Lung (tissue), 12 donors: Measurements from ENCODE around the gene TMEM184B. TPM values are rescaled to one million over a fixed set of nuclear protein-coding genes. Genes with fewer than 3 reads are reported as not detected.

Experiments
- ATAC-seq: fragments of 200-7000 bp; cut with Tn5 transposase; one replicate; pipeline ENCODE4 v1.9.1; 2020; ENCODE audit warnings: moderate number of reproducible peaks; ENCODE audit not compliant: insufficient read depth, low FRiP score
- DNase-seq, 3 donors: peaks; one replicate each; pipeline ENCODE4 v3.0.0-alpha.2; 2013 to 2017
- H3K27ac ChIP-seq, 2 donors: one replicate each; pipeline ENCODE4 v1.5.1; 2013; ENCODE audit warnings: mild to moderate bottlenecking in 2 of 2, moderate library complexity in 2 of 2, control low read depth in 1 of 2, inconsistent platforms in 1 of 2, low read depth in 1 of 2, low read length in 1 of 2
- H3K27me3 ChIP-seq, 3 donors: one replicate each; pipeline ENCODE4 v1.5.1; 2013; ENCODE audit warnings: low read length in 2 of 3; ENCODE audit not compliant: control insufficient read depth in 3 of 3, insufficient read depth in 3 of 3
- H3K36me3 ChIP-seq, 4 donors: one replicate each; pipeline ENCODE4 v1.5.1; 2013; ENCODE audit warnings: low read length in 4 of 4, mild to moderate bottlenecking in 1 of 4, moderate library complexity in 1 of 4; ENCODE audit not compliant: control insufficient read depth in 4 of 4, insufficient read depth in 4 of 4
- H3K4me1 ChIP-seq, 5 donors: one replicate each; pipeline ENCODE4 v1.5.1; 2013; ENCODE audit warnings: low read length in 5 of 5, mild to moderate bottlenecking in 2 of 5, moderate library complexity in 1 of 5; ENCODE audit not compliant: control insufficient read depth in 5 of 5, insufficient read depth in 5 of 5
- H3K4me3 ChIP-seq: one replicate; pipeline ENCODE4 v1.5.1; 2013; ENCODE audit warnings: mild to moderate bottlenecking, control low read depth, moderate library complexity
- H3K9ac ChIP-seq, 2 donors: one replicate each; pipeline ENCODE4 v1.5.1; 2013; ENCODE audit warnings: low read length in 2 of 2, control low read depth in 1 of 2; ENCODE audit not compliant: insufficient read depth in 1 of 2
- H3K9me3 ChIP-seq, 4 donors: one replicate each; pipeline ENCODE4 v1.5.1; 2013; ENCODE audit warnings: low read length in 3 of 4, mild to moderate bottlenecking in 1 of 4, moderate library complexity in 1 of 4; ENCODE audit not compliant: control insufficient read depth in 4 of 4, insufficient read depth in 3 of 4
- WGBS, 2 donors: extraction: QIAGEN DNeasy Blood & Tissue Kit; methylation state at CpG; one replicate each; pipeline ENCODE4 v1.1.7; 2013; 5-methylcytosine and 5-hydroxymethylcytosine counted together
- polyA plus RNA-seq, 2 donors: library from polyadenylated mRNA; stranded (reverse); fragments of 200-250 nt; gene quantifications; one replicate each; pipeline ENCODE4 v1.2.1, GENCODE V29; 2013
- total RNA-seq, 2 donors: library from RNA; depleted of rRNA in 1 of 2; stranded (reverse); fragments of >200 nt in 1 of 2; gene quantifications; one replicate each; pipeline ENCODE4 v1.2.1, GENCODE V29; 2014 to 2021
- TF ChIP-seq, protein P1 (sequence below): IDR thresholded peaks from 2 replicates; pipeline ENCODE4 v1.5.1; 2012; ENCODE audit warnings: mild to moderate bottlenecking; ENCODE audit errors: control extremely low read depth, extremely low read depth
- donor health status: control.
- donor health status: control.
- donor health status: Bipolar disorder and iron deficiency.
- donor health status: healthy.
- donor health status: DM: yes; HTN: yes; CAD: no.

TMEM184B gene
- total and polyA plus RNA-seq, 4 donors, result 26.3 to 82.4 (median 39.9) TPM

DNA sequence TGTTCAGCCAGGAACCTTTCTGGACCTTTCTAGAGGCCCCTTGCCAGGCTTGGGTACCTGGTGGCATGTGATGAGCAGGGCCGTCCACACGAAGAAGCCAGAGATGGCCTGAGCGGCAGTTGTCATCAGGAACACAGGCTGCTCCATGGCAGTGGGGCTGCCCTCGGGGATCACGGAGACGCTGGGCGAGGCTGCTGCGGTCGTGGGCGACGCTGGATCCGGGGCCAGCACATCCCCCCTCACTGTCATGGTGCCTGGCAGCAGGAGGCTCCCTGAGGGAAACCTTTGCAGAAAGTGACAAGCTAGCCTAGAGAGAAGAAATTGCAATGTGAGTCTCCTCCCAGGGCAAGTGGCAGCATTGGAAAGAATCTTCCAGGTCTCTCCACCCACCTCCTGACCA, 25.1 kb downstream of the TMEM184B start:
- peaks cover 4 to 26% (median 11%) of the 10 kb centered on the region in 5 donors for H3K4me1 ChIP-seq
- DNase-seq (no peak), ATAC-seq (no peak)
- 96% methylated on average over 12 of the region's 12 CpGs for WGBS, 2 donors
- no peak overlapping the region for H3K27ac ChIP-seq
- no peaks in the 10 kb centered on the region for H3K27me3 ChIP-seq
- H3K36me3 ChIP-seq, result peaks cover 0 to 46% (median 5%) of the 10 kb centered on the region in 4 donors
- no peaks in the 10 kb centered on the region for H3K9me3 ChIP-seq
- no peak overlapping the region for H3K4me3 ChIP-seq
- TF ChIP-seq, protein P1, sequence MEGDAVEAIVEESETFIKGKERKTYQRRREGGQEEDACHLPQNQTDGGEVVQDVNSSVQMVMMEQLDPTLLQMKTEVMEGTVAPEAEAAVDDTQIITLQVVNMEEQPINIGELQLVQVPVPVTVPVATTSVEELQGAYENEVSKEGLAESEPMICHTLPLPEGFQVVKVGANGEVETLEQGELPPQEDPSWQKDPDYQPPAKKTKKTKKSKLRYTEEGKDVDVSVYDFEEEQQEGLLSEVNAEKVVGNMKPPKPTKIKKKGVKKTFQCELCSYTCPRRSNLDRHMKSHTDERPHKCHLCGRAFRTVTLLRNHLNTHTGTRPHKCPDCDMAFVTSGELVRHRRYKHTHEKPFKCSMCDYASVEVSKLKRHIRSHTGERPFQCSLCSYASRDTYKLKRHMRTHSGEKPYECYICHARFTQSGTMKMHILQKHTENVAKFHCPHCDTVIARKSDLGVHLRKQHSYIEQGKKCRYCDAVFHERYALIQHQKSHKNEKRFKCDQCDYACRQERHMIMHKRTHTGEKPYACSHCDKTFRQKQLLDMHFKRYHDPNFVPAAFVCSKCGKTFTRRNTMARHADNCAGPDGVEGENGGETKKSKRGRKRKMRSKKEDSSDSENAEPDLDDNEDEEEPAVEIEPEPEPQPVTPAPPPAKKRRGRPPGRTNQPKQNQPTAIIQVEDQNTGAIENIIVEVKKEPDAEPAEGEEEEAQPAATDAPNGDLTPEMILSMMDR, result no peak
- H3K9ac ChIP-seq, result no peak overlapping the region

DNA sequence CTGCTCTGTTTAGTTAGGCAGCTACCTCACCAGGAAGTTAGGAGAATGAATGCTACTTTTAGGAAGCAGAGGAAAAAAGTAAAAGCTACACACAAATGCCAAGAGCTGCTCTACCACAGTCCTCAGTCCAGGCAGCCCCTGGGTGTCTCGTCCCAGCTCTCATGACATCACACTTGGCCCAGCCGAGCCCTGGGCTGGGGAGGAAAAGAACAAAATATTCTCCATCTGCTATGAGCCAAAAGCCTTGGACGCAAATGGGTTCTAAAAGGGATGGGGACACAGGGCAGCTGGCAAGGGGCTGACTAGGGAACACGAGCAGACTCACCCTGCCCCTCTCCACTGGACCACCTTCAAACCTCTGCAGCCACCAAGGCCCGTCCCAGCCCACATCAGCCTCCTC, 26.1 kb downstream of the TMEM184B start:
- Histone ChIP-seq H3K4me3 (no peak overlapping the region), H3K36me3 (peaks cover 0 to 46% (median 5%) of the 10 kb centered on the region in 4 donors), H3K4me1 (peaks cover 4 to 29% (median 14%) of the 10 kb centered on the region in 5 donors), H3K9me3 (no peaks in the 10 kb centered on the region), H3K27ac (peak overlapping the region in 1 of 2 donors; percentile 45), H3K9ac (no peak overlapping the region), H3K27me3 (no peaks in the 10 kb centered on the region)
- no peak for ATAC-seq
- WGBS, 2 donors, result 72 to 88% methylated on average over 5 of the region's 5 CpGs
- TF ChIP-seq, protein P1, result no peak
- DNase-seq, result peak in 2 of 3 donors; percentile 41 to 57

DNA sequence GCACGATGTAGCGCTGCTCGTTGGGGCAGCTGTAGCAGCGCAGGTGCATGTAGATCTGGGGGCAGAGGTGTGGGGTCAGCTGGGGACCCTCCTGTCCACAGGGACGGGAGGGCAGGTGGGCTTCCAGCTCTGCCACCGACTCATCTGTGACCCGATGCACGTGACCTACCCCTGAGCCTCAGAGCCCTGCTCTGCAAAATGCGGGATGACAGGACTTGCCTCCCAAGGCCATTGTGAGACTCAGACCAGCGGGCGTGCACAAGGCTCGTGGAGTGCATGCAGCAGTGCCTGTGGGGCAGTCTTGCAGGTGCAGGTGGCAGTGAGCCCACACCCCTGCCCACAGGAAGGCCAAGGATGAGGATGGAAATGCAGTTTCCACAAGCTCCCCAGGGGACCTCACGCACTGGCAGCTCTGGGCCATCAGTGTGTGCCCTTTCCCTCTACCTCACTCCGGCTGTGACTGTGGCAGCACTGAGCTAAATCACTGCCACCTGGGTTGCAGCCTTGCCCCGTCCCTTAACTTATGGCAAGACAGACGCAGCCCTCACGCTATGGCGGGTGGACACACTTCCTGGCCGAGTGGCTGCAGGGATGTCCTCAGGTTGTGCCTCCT, 26.7 kb downstream of the TMEM184B start:
- Histone ChIP-seq H3K9me3 (no peaks in the 10 kb centered on the region), H3K27me3 (no peaks in the 10 kb centered on the region), H3K27ac (peak overlapping the region in 1 of 2 donors; percentile 45), H3K4me3 (no peak overlapping the region), H3K4me1 (peaks cover 4 to 23% (median 12%) of the 10 kb centered on the region in 5 donors), H3K36me3 (peaks cover 0 to 46% (median 5%) of the 10 kb centered on the region in 4 donors), H3K9ac (no peak overlapping the region)
- DNase-seq (no peak), ATAC-seq (no peak)
- TF ChIP-seq, protein P1, result no peak
- WGBS, 2 donors, result 87 to 90% methylated on average over 18 to 19 of the region's 19 CpGs

GRCh38 chr22:38244106-38244505, 28.7 kb downstream of the TMEM184B start:
- DNase-seq, result no peak
- no peaks in the 10 kb centered on the region for H3K9me3 ChIP-seq
- no peak for ATAC-seq
- peak overlapping the region in 1 of 2 donors; percentile 57 for H3K27ac ChIP-seq
- no peak overlapping the region for H3K9ac ChIP-seq
- H3K27me3 ChIP-seq, result no peaks in the 10 kb centered on the region
- peaks cover 4 to 28% (median 13%) of the 10 kb centered on the region in 5 donors for H3K4me1 ChIP-seq
- TF ChIP-seq, protein P1, result no peak
- no peak overlapping the region for H3K4me3 ChIP-seq
- peaks cover 0 to 45% (median 5%) of the 10 kb centered on the region in 4 donors for H3K36me3 ChIP-seq
- 72% methylated on average over 4 of the region's 4 CpGs for WGBS, 2 donors
